K562 (cell line): ENCODE measurements around the gene STK11. TPM values are rescaled to one million over a fixed set of nuclear protein-coding genes. Genes with fewer than 3 reads are reported as not detected.
A peak's percentile ranks its signal among the peaks of the same experiment; 100 is the strongest.

Experiments used
- CHD2 ChIP-seq: IDR thresholded peaks from 2 replicates; pipeline ENCODE4 v1.6.1; 2011; ENCODE audit warnings: low read depth, low read length
- CREB1 ChIP-seq, 2 experiments: sonication (generic) in 1 of 2; formaldehyde crosslinking in 1 of 2; IDR thresholded peaks; 2 replicates each; pipeline versions ENCODE4 v1.6.1 to v1.8.0; 2012 to 2022; ENCODE audit warnings: inconsistent platforms in 1 of 2, mild to moderate bottlenecking in 1 of 2, missing genetic modification reagents in 1 of 2, moderate library complexity in 1 of 2
- CREBBP ChIP-seq: IDR thresholded peaks from one replicate; pipeline ENCODE4 v1.6.1; 2012; ENCODE audit warnings: low read depth, mild to moderate bottlenecking, control low read depth, inconsistent platforms, low read length
- DIDO1 ChIP-seq: fragments of 450-650 bp; IDR thresholded peaks from 2 replicates; pipeline ENCODE4 v1.6.1; 2016; ENCODE audit warnings: low read depth, missing biosample characterization, missing genetic modification characterization
- E2F4 ChIP-seq: sonication (generic); formaldehyde crosslinking; IDR thresholded peaks from 2 replicates; pipeline ENCODE4 v1.8.0; 2022; ENCODE audit warnings: mild to moderate bottlenecking, low read depth, missing genetic modification reagents
- E2F5 ChIP-seq: sonication (generic); formaldehyde crosslinking; IDR thresholded peaks from 2 replicates; pipeline ENCODE4 v1.8.0; 2022; ENCODE audit warnings: mild to moderate bottlenecking, missing genetic modification reagents
- EP300 ChIP-seq: IDR thresholded peaks from 2 replicates; pipeline ENCODE4 v1.6.1; 2012; ENCODE audit warnings: low read length, improper control_type of control experiment
- EP400 ChIP-seq: fragments of 450-650 bp; IDR thresholded peaks from 2 replicates; pipeline ENCODE4 v1.6.1; 2017; ENCODE audit warnings: antibody characterized with exemption, mild to moderate bottlenecking, moderate library complexity
- JUND ChIP-seq, 2 experiments: IDR thresholded peaks; 2 replicates in 1 of 2; 3 replicates in 1 of 2; pipeline ENCODE4 v1.6.1; 2011; ENCODE audit warnings: borderline replicate concordance in 2 of 2, low read depth in 2 of 2, low read length in 2 of 2, improper control_type of control experiment in 1 of 2, missing biosample characterization in 1 of 2, missing genetic modification characterization in 1 of 2, missing genetic modification reagents in 1 of 2
- KDM2B ChIP-seq: fragments of 250-450 bp; sonication (Bioruptor Pico); IDR thresholded peaks from 2 replicates; pipeline ENCODE4 v1.8.0; 2021; ENCODE audit warnings: mild to moderate bottlenecking, moderate library complexity
- NCOR1 ChIP-seq: fragments of 450-650 bp; IDR thresholded peaks from 2 replicates; pipeline ENCODE4 v1.6.1; 2016; ENCODE audit warnings: mild to moderate bottlenecking, moderate library complexity
- NFXL1 ChIP-seq: fragments of 450-650 bp; formaldehyde crosslinking; IDR thresholded peaks from 2 replicates; pipeline ENCODE4 v1.4.0; 2021; ENCODE audit warnings: mild to moderate bottlenecking
- POLR2A ChIP-seq: fragments of 450-650 bp; conservative IDR thresholded peaks from 2 replicates; pipeline ENCODE4 v1.6.1; 2016
- PPARD ChIP-seq: fragments of 250-450 bp; sonication (Bioruptor Pico); IDR thresholded peaks from 2 replicates; pipeline ENCODE4 v1.8.0; 2022; ENCODE audit warnings: inconsistent platforms, mild to moderate bottlenecking, moderate library complexity
- SAP30 ChIP-seq: fragments of 200-600 bp; sonication (generic); IDR thresholded peaks from 2 replicates; pipeline ENCODE4 v1.6.1; 2012; ENCODE audit warnings: borderline replicate concordance, low read depth, mild to moderate bottlenecking, moderate library complexity, low read length, control low read depth, inconsistent platforms; ENCODE audit not compliant: insufficient read depth, poor library complexity, severe bottlenecking
- SOX6 ChIP-seq: fragments of 450-650 bp; IDR thresholded peaks from 2 replicates; pipeline ENCODE4 v1.6.1; 2014; ENCODE audit warnings: mild to moderate bottlenecking
- VEZF1 ChIP-seq: fragments of 200-800 bp; sonication (Bioruptor generic); IDR thresholded peaks from 2 replicates; pipeline ENCODE4 v1.6.1; 2017; ENCODE audit warnings: missing genetic modification characterization, missing compliant biosample characterization
- ZNF586 ChIP-seq: fragments of 450-650 bp; formaldehyde crosslinking; conservative IDR thresholded peaks from 2 replicates; pipeline ENCODE4 v1.4.0; 2020; ENCODE audit warnings: mild to moderate bottlenecking, moderate library complexity
- polyA plus RNA-seq, 8 experiments: library from polyadenylated mRNA; depleted of rRNA in 4 of 8; stranded (reverse) in 5 of 8; unstranded in 3 of 8; fragments of >200 nt; fragmentation: Nextera tagmentation in 2 of 8; fragmentation: Illumina TruSeq in 1 of 8; extraction: Ambion mirVana in 2 of 8; extraction: Trizol in 1 of 8; gene quantifications; 2 replicates each; pipeline versions ENCODE4 v1.2.1 to v1.2.3, GENCODE V29; 2011 to 2014; ENCODE audit warnings: inconsistent platforms in 1 of 8, missing spikeins in 1 of 8
- total RNA-seq, 7 experiments: library from RNA; depleted of rRNA in 6 of 7; stranded (reverse); fragments of >200 nt in 6 of 7; fragmentation: Illumina TruSeq in 2 of 7; extraction: Trizol in 2 of 7; gene quantifications; 2 replicates each; pipeline versions ENCODE4 v1.2.1 to v1.2.3, GENCODE V29; 2011 to 2021; ENCODE audit warnings: low replicate concordance in 1 of 7
- TF ChIP-seq, protein P1 (sequence below): fragments of 450-650 bp; IDR thresholded peaks from 2 replicates; pipeline ENCODE4 v1.6.1; 2016; ENCODE audit warnings: antibody characterized with exemption
- TF ChIP-seq, protein P2 (sequence below), 2 experiments: fragments of 450-650 bp in 1 of 2; sonication (generic) in 1 of 2; formaldehyde crosslinking in 1 of 2; IDR thresholded peaks in 1 of 2; conservative IDR thresholded peaks in 1 of 2; 2 replicates each; pipeline versions ENCODE4 v1.6.1 to v1.8.1; 2016 to 2023; ENCODE audit warnings: mild to moderate bottlenecking in 2 of 2, moderate library complexity in 2 of 2, inconsistent platforms in 1 of 2, missing genetic modification reagents in 1 of 2

STK11 gene
- total and polyA plus RNA-seq, 9 of the 15 experiments (the other 6 are each of a cell fraction or from before 2014, with no cell fraction given) = 0.15 to 96.5 (median 31.7) TPM

GRCh38 chr19:1251330-1252220, 46.0 kb downstream of the STK11 start (continued):
- TF ChIP-seq JUND (IDR thresholded peaks at IDR 0.05; ENCODE audit: borderline replicate concordance, low read depth, low read length) (peak; percentile 63), JUND (tag; IDR thresholded peaks at IDR 0.05; ENCODE audit: borderline replicate concordance, low read depth, low read length) (peak; percentile 28; the same call in 1 of the 3 replicates), SAP30 (peak; percentile 68), NFXL1 (CRISPR knock-in tag) (no peak), CHD2 (no peak), VEZF1 (CRISPR knock-in tag) (0 out of 2 replicates have a peak, but pooled peaks have one; percentile 6), CREBBP (no peak), KDM2B (0 out of 2 replicates have a peak, but pooled peaks have one; percentile 38), CREB1 (IDR thresholded peaks at IDR 0.05) (peak; percentile 25; the same call in 1 of the 2 replicates), CREB1 (CRISPR knock-in tag; IDR thresholded peaks at IDR 0.05) (no peak), EP300 (no peak), SOX6 (peak; percentile 37; the same call in 1 of the 2 replicates), NCOR1 (0 out of 2 replicates have a peak, but pooled peaks have one; percentile 5), POLR2A (peak; percentile 56), EP400 (peak; percentile 68), E2F4 (CRISPR knock-in tag) (no peak), E2F5 (CRISPR knock-in tag) (no peak), PPARD (no peak), DIDO1 (tag) (no peak), ZNF586 (CRISPR knock-in tag) (0 out of 2 replicates have a peak, but pooled peaks have one; percentile 14)
- TF ChIP-seq, protein P1, sequence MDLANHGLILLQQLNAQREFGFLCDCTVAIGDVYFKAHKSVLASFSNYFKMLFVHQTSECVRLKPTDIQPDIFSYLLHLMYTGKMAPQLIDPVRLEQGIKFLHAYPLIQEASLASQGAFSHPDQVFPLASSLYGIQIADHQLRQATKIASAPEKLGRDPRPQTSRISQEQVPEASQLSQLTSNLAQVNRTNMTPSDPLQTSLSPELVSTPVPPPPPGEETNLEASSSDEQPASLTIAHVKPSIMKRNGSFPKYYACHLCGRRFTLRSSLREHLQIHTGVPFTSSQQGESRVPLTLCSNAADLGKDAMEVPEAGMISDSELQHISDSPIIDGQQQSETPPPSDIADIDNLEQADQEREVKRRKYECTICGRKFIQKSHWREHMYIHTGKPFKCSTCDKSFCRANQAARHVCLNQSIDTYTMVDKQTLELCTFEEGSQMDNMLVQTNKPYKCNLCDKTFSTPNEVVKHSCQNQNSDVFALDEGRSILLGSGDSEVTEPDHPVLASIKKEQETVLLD = 0 out of 2 replicates have a peak, but pooled peaks have one; percentile 10
- TF ChIP-seq, protein P2, sequence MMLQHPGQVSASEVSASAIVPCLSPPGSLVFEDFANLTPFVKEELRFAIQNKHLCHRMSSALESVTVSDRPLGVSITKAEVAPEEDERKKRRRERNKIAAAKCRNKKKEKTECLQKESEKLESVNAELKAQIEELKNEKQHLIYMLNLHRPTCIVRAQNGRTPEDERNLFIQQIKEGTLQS (IDR thresholded peaks at IDR 0.05) = no peak
- TF ChIP-seq, protein P2 (CRISPR knock-in tag; conservative IDR thresholded peaks at IDR 0.05) = no peak
